IgD-negative memory B cell (primary cell): ENCODE results near the gene WASF3. TPM values are rescaled to one million over a fixed set of nuclear protein-coding genes. Genes with fewer than 3 reads are reported as not detected.

Experiments used
- H3K27ac Mint-ChIP-seq, 3 donors: one replicate each; pipeline ENCODE4 v1.8.0; 2020 to 2022; ENCODE audit warnings: mild to moderate bottlenecking in 3 of 3, mixed read lengths in 3 of 3, moderate library complexity in 1 of 3
- H3K27me3 Mint-ChIP-seq: one replicate; pipeline ENCODE4 v1.8.0; 2021; ENCODE audit warnings: mixed read lengths
- H3K36me3 Mint-ChIP-seq: one replicate; pipeline ENCODE4 v1.8.0; 2020; ENCODE audit warnings: mild to moderate bottlenecking, mixed read lengths
- H3K4me1 Mint-ChIP-seq, 3 donors: one replicate each; pipeline ENCODE4 v1.8.0; 2020 to 2022; ENCODE audit warnings: mixed read lengths in 3 of 3, mild to moderate bottlenecking in 1 of 3
- H3K4me3 Mint-ChIP-seq, 4 donors: one replicate each; pipeline ENCODE4 v1.8.0; 2020 to 2022; ENCODE audit warnings: mild to moderate bottlenecking in 4 of 4, mixed read lengths in 4 of 4, moderate library complexity in 3 of 4
- H3K9me3 Mint-ChIP-seq, 3 donors: one replicate each; pipeline ENCODE4 v1.8.0; 2020 to 2021; ENCODE audit warnings: mixed read lengths in 3 of 3, mild to moderate bottlenecking in 1 of 3
- polyA plus RNA-seq: library from polyadenylated mRNA; unstranded; fragments of 300-500 nt; fragmentation: Illumina TruSeq; gene quantifications from one replicate; pipeline ENCODE4 v1.2.3, GENCODE V29; 2021

The WASF3 gene
- polyA plus RNA-seq, 1 donor from 2014 or later = not detected

GRCh38 chr13:26590379-26590778 lies 32.9 kb downstream of the WASF3 start:
- H3K4me1 Mint-ChIP-seq = peaks cover 0 to 1% (median 0%) of the 10 kb centered on the region in 3 donors
- peaks cover 0 to 4% (median under 1%) of the 10 kb centered on the region in 3 donors for H3K9me3 Mint-ChIP-seq
- H3K36me3 Mint-ChIP-seq = peaks cover 2% of the 10 kb centered on the region
- no peak overlapping the region for H3K27ac Mint-ChIP-seq
- peaks cover 2% of the 10 kb centered on the region for H3K27me3 Mint-ChIP-seq
- H3K4me3 Mint-ChIP-seq = no peak overlapping the region

GRCh38 chr13:26590951-26591350 lies 33.5 kb downstream of the WASF3 start:
- H3K4me1 Mint-ChIP-seq = peaks cover 0 to 1% (median 0%) of the 10 kb centered on the region in 3 donors
- peaks cover 3% of the 10 kb centered on the region for H3K36me3 Mint-ChIP-seq
- peaks cover 2% of the 10 kb centered on the region for H3K27me3 Mint-ChIP-seq
- no peak overlapping the region for H3K27ac Mint-ChIP-seq
- H3K9me3 Mint-ChIP-seq = peaks cover 0 to 4% (median 4%) of the 10 kb centered on the region in 3 donors
- H3K4me3 Mint-ChIP-seq = no peak overlapping the region

GRCh38 chr13:26591672-26592071 lies 34.2 kb downstream of the WASF3 start:
- Mint-ChIP-seq H3K4me3 (no peak overlapping the region), H3K36me3 (peaks cover 3% of the 10 kb centered on the region), H3K9me3 (peaks cover 0 to 11% (median 8%) of the 10 kb centered on the region in 3 donors), H3K4me1 (peaks cover 0 to 1% (median 0%) of the 10 kb centered on the region in 3 donors), H3K27me3 (peaks cover 2% of the 10 kb centered on the region), H3K27ac (no peak overlapping the region)

GRCh38 chr13:26593661-26594060 lies 36.2 kb downstream of the WASF3 start:
- H3K27ac Mint-ChIP-seq = no peak overlapping the region
- peaks cover 1% of the 10 kb centered on the region for H3K36me3 Mint-ChIP-seq
- H3K9me3 Mint-ChIP-seq = peaks cover 0 to 17% (median 13%) of the 10 kb centered on the region in 3 donors
- no peak overlapping the region for H3K4me3 Mint-ChIP-seq
- H3K4me1 Mint-ChIP-seq = peaks cover 0 to 1% (median 0%) of the 10 kb centered on the region in 3 donors
- H3K27me3 Mint-ChIP-seq = peaks cover 2% of the 10 kb centered on the region

GRCh38 chr13:26594363-26594762 lies 36.9 kb downstream of the WASF3 start:
- Mint-ChIP-seq H3K27me3 (peaks cover 2% of the 10 kb centered on the region), H3K9me3 (peaks cover 0 to 17% (median 13%) of the 10 kb centered on the region in 3 donors), H3K36me3 (peaks cover 1% of the 10 kb centered on the region), H3K27ac (no peak overlapping the region), H3K4me1 (peaks cover 0 to 1% (median 0%) of the 10 kb centered on the region in 3 donors), H3K4me3 (no peak overlapping the region)

- Mint-ChIP-seq H3K36me3 (peaks cover 1% of the 10 kb centered on the region), H3K4me1 (peaks cover 0 to 5% (median 0%) of the 10 kb centered on the region in 3 donors), H3K4me3 (no peak overlapping the region), H3K27me3 (peaks cover 5% of the 10 kb centered on the region), H3K9me3 (peaks cover 0 to 17% (median 13%) of the 10 kb centered on the region in 3 donors), H3K27ac (no peak overlapping the region)
Observed at GRCh38 chr13:26596458-26596857, 39.0 kb downstream of the WASF3 start.

GRCh38 chr13:26599403-26599802 lies 41.9 kb downstream of the WASF3 start:
- Mint-ChIP-seq H3K4me3 (no peak overlapping the region), H3K27ac (no peak overlapping the region), H3K27me3 (peaks cover 10% of the 10 kb centered on the region), H3K9me3 (peaks cover 0 to 17% (median 9%) of the 10 kb centered on the region in 3 donors), H3K36me3 (peaks cover 6% of the 10 kb centered on the region), H3K4me1 (peaks cover 0 to 4% (median 4%) of the 10 kb centered on the region in 3 donors)

- H3K36me3 Mint-ChIP-seq = peaks cover 6% of the 10 kb centered on the region
- H3K4me1 Mint-ChIP-seq = peaks cover 0 to 4% (median 4%) of the 10 kb centered on the region in 3 donors
- H3K27ac Mint-ChIP-seq = no peak overlapping the region
- H3K4me3 Mint-ChIP-seq = no peak overlapping the region
- H3K27me3 Mint-ChIP-seq = peaks cover 10% of the 10 kb centered on the region
- peaks cover 0 to 17% (median 9%) of the 10 kb centered on the region in 3 donors for H3K9me3 Mint-ChIP-seq
Observed at GRCh38 chr13:26599860-26600259, 42.4 kb downstream of the WASF3 start.

- H3K36me3 Mint-ChIP-seq = peaks cover 7% of the 10 kb centered on the region
- H3K4me1 Mint-ChIP-seq = peaks cover 0 to 4% (median 4%) of the 10 kb centered on the region in 3 donors
- H3K4me3 Mint-ChIP-seq = no peak overlapping the region
- H3K27me3 Mint-ChIP-seq = peaks cover 10% of the 10 kb centered on the region
- H3K9me3 Mint-ChIP-seq = peaks cover 0 to 16% (median 9%) of the 10 kb centered on the region in 3 donors
- H3K27ac Mint-ChIP-seq = no peak overlapping the region
Observed at GRCh38 chr13:26600343-26600742, 42.9 kb downstream of the WASF3 start.

GRCh38 chr13:26601669-26602068 lies 44.2 kb downstream of the WASF3 start:
- Mint-ChIP-seq H3K27ac (no peak overlapping the region), H3K36me3 (peaks cover 6% of the 10 kb centered on the region), H3K9me3 (peaks cover 1 to 6% (median 5%) of the 10 kb centered on the region in 3 donors), H3K4me3 (no peak overlapping the region), H3K27me3 (peaks cover 10% of the 10 kb centered on the region), H3K4me1 (peaks cover 0 to 4% (median 4%) of the 10 kb centered on the region in 3 donors)

GRCh38 chr13:26602783-26603182 lies 45.3 kb downstream of the WASF3 start:
- Mint-ChIP-seq H3K27me3 (peaks cover 10% of the 10 kb centered on the region), H3K4me1 (peaks cover 0 to 4% (median 4%) of the 10 kb centered on the region in 3 donors), H3K27ac (no peak overlapping the region), H3K4me3 (no peak overlapping the region), H3K36me3 (peaks cover 6% of the 10 kb centered on the region), H3K9me3 (peaks cover 1 to 5% (median 3%) of the 10 kb centered on the region in 3 donors)

GRCh38 chr13:26604784-26605545 lies 47.5 kb downstream of the WASF3 start:
- peaks cover 10% of the 10 kb centered on the region for H3K27me3 Mint-ChIP-seq
- H3K9me3 Mint-ChIP-seq = peaks cover 0 to 1% (median 0%) of the 10 kb centered on the region in 3 donors
- no peak overlapping the region for H3K27ac Mint-ChIP-seq

GRCh38 chr13:26605845-26606244 lies 48.4 kb downstream of the WASF3 start:
- peaks cover 0 to 3% (median 1%) of the 10 kb centered on the region in 3 donors for H3K9me3 Mint-ChIP-seq
- H3K36me3 Mint-ChIP-seq = peaks cover 6% of the 10 kb centered on the region
- no peak overlapping the region for H3K4me3 Mint-ChIP-seq
- peaks cover 10% of the 10 kb centered on the region for H3K27me3 Mint-ChIP-seq
- H3K27ac Mint-ChIP-seq = no peak overlapping the region
- peaks cover 0 to 4% (median 4%) of the 10 kb centered on the region in 3 donors for H3K4me1 Mint-ChIP-seq

More at GRCh38 chr13:26604784-26605545, 47.5 kb downstream of the WASF3 start:
- Mint-ChIP-seq H3K4me3 (no peak overlapping the region), H3K36me3 (peaks cover 6% of the 10 kb centered on the region), H3K4me1 (peaks cover 0 to 4% (median 4%) of the 10 kb centered on the region in 3 donors)

- Mint-ChIP-seq H3K9me3 (peaks cover 0 to 3% (median 1%) of the 10 kb centered on the region in 3 donors), H3K4me1 (peaks cover 0 to 4% (median 0%) of the 10 kb centered on the region in 3 donors), H3K36me3 (peaks cover 6% of the 10 kb centered on the region), H3K27me3 (peaks cover 4% of the 10 kb centered on the region), H3K27ac (no peak overlapping the region), H3K4me3 (no peak overlapping the region)
Observed at GRCh38 chr13:26606631-26607030, 49.1 kb downstream of the WASF3 start.

- H3K4me1 Mint-ChIP-seq = peaks cover 0 to 1% (median 0%) of the 10 kb centered on the region in 3 donors
- no peaks in the 10 kb centered on the region for H3K36me3 Mint-ChIP-seq
- H3K27ac Mint-ChIP-seq = no peak overlapping the region
- H3K9me3 Mint-ChIP-seq = peaks cover 0 to 5% (median 0%) of the 10 kb centered on the region in 3 donors
- H3K27me3 Mint-ChIP-seq = peaks cover 7% of the 10 kb centered on the region
- H3K4me3 Mint-ChIP-seq = no peak overlapping the region
Observed at GRCh38 chr13:26614721-26615120, 57.2 kb downstream of the WASF3 start.
